SK-N-SH treated with all-trans-retinoic acid at 6 μM for 48 hours (cell line): Measurements from ENCODE around the gene SLC22A1.

Source experiments
- ARNTL ChIP-seq: fragments of 450-650 bp; formaldehyde crosslinking; IDR thresholded peaks from 2 replicates; pipeline ENCODE4 v1.5.0; 2020; ENCODE audit warnings: low read depth, mild to moderate bottlenecking, moderate library complexity, borderline replicate concordance
- BACH2 ChIP-seq: fragments of 250-450 bp; sonication (Bioruptor Pico); IDR thresholded peaks from 2 replicates; pipeline ENCODE4 v1.9.0; 2021; ENCODE audit warnings: mild to moderate bottlenecking, borderline replicate concordance
- ESRRG ChIP-seq: fragments of 250-450 bp; sonication (Bioruptor Pico); IDR thresholded peaks from 2 replicates; pipeline ENCODE4 v1.6.1; 2021; ENCODE audit warnings: mild to moderate bottlenecking
- PPARA ChIP-seq: fragments of 250-450 bp; sonication (Bioruptor Pico); IDR thresholded peaks from 2 replicates; pipeline ENCODE4 v1.5.0; 2020; ENCODE audit warnings: mild to moderate bottlenecking, borderline replicate concordance
- RARB ChIP-seq: fragments of 250-450 bp; sonication (Bioruptor Pico); IDR thresholded peaks from 2 replicates; pipeline ENCODE4 v1.8.0; 2021; ENCODE audit warnings: mild to moderate bottlenecking, moderate library complexity
- SNAI2 ChIP-seq: fragments of 250-450 bp; sonication (Bioruptor Pico); IDR thresholded peaks from 2 replicates; pipeline ENCODE4 v1.5.0; 2020; ENCODE audit warnings: mild to moderate bottlenecking, moderate library complexity
- ZFP3 ChIP-seq: fragments of 250-450 bp; sonication (Bioruptor Pico); IDR thresholded peaks from 2 replicates; pipeline ENCODE4 v1.5.0; 2020; ENCODE audit warnings: mild to moderate bottlenecking, moderate library complexity
- ZFP30 ChIP-seq: fragments of 450-650 bp; formaldehyde crosslinking; IDR thresholded peaks from 2 replicates; pipeline ENCODE4 v1.5.0; 2022; ENCODE audit warnings: mild to moderate bottlenecking, moderate library complexity
- ZNF8 ChIP-seq: fragments of 450-650 bp; formaldehyde crosslinking; IDR thresholded peaks from 2 replicates; pipeline ENCODE4 v1.5.0; 2020; ENCODE audit warnings: mild to moderate bottlenecking, moderate library complexity
- TF ChIP-seq, protein P1 (sequence below): fragments of 250-450 bp; sonication (Bioruptor Pico); IDR thresholded peaks from 2 replicates; pipeline ENCODE4 v1.5.0; 2020; ENCODE audit warnings: mild to moderate bottlenecking, moderate library complexity
- TF ChIP-seq, protein P2 (sequence below): fragments of 250-450 bp; sonication (Bioruptor Pico); IDR thresholded peaks from 2 replicates; pipeline ENCODE4 v1.8.0; 2021; ENCODE audit warnings: low read depth, mild to moderate bottlenecking, moderate library complexity, borderline replicate concordance

DNA sequence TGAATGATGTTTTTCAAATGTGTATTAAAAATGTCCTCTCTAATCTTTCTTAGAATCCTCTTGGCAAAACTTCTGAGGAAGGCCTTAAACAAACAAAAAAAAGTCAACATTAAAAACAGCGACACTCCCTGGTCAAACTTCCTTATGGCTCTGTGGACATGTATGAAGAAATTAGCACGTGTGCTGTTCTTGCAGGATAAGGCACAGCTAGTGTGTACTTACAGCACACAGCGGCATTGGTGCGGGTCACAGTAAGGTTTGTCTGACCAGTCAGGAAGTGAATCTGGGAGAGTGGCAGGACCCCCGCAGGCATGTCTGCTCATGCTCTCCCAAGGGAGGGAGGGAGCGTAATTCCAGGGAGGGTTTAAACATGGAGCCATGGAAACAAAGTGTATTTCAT is 38.8 kb downstream of the SLC22A1 start:
- TF ChIP-seq ZFP30 (CRISPR knock-in tag): no peak
- no peak for TF ChIP-seq ZFP3
- no peak for TF ChIP-seq BACH2 (CRISPR knock-in tag)
- no peak for TF ChIP-seq RARB (CRISPR knock-in tag)
- TF ChIP-seq PPARA: no peak
- no peak for TF ChIP-seq ZNF8 (CRISPR knock-in tag)
- TF ChIP-seq SNAI2 (CRISPR knock-in tag): no peak
- TF ChIP-seq ARNTL: no peak
- TF ChIP-seq, protein P1, sequence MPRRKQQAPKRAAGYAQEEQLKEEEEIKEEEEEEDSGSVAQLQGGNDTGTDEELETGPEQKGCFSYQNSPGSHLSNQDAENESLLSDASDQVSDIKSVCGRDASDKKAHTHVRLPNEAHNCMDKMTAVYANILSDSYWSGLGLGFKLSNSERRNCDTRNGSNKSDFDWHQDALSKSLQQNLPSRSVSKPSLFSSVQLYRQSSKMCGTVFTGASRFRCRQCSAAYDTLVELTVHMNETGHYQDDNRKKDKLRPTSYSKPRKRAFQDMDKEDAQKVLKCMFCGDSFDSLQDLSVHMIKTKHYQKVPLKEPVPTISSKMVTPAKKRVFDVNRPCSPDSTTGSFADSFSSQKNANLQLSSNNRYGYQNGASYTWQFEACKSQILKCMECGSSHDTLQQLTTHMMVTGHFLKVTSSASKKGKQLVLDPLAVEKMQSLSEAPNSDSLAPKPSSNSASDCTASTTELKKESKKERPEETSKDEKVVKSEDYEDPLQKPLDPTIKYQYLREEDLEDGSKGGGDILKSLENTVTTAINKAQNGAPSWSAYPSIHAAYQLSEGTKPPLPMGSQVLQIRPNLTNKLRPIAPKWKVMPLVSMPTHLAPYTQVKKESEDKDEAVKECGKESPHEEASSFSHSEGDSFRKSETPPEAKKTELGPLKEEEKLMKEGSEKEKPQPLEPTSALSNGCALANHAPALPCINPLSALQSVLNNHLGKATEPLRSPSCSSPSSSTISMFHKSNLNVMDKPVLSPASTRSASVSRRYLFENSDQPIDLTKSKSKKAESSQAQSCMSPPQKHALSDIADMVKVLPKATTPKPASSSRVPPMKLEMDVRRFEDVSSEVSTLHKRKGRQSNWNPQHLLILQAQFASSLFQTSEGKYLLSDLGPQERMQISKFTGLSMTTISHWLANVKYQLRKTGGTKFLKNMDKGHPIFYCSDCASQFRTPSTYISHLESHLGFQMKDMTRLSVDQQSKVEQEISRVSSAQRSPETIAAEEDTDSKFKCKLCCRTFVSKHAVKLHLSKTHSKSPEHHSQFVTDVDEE (CRISPR knock-in tag): no peak
- TF ChIP-seq, protein P2, sequence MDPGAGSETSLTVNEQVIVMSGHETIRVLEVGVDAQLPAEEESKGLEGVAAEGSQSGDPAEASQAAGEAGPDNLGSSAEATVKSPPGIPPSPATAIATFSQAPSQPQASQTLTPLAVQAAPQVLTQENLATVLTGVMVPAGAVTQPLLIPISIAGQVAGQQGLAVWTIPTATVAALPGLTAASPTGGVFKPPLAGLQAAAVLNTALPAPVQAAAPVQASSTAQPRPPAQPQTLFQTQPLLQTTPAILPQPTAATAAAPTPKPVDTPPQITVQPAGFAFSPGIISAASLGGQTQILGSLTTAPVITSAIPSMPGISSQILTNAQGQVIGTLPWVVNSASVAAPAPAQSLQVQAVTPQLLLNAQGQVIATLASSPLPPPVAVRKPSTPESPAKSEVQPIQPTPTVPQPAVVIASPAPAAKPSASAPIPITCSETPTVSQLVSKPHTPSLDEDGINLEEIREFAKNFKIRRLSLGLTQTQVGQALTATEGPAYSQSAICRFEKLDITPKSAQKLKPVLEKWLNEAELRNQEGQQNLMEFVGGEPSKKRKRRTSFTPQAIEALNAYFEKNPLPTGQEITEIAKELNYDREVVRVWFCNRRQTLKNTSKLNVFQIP (CRISPR knock-in tag): no peak
- no peak for TF ChIP-seq ESRRG (CRISPR knock-in tag)
